ENCODE results near the gene NAP1L4.

NAP1L4 gene

GRCh38 chr11:2915473-2915872 is 76.7 kb downstream of the NAP1L4 start:
- no peaks in the 10 kb centered on the region for H3K36me3 ChIP-seq (replicated peaks; ENCODE audit: insufficient read depth, low read length)
- H3K27me3 ChIP-seq (replicated peaks; ENCODE audit: insufficient read depth, low read length), result peaks cover 8% of the 10 kb centered on the region
- H3K9me2 ChIP-seq (replicated peaks; ENCODE audit: insufficient read depth, low read length), result no peaks in the 10 kb centered on the region
- H3K4me3 ChIP-seq (ENCODE audit: low read length), result no peak overlapping the region
- no peak overlapping the region for H3K27ac ChIP-seq (ENCODE audit: low read length)
- no peaks in the 10 kb centered on the region; the same call in 1 of the 2 replicates for H3K4me1 ChIP-seq (ENCODE audit: low read length)
- TF ChIP-seq EZH2 (optimal IDR thresholded peaks at IDR 0.05; ENCODE audit: low read depth, low read length) (no peak), EZH2phosphoT487 (IDR thresholded peaks at IDR 0.05; ENCODE audit: low read length) (no peak), CTCF (IDR thresholded peaks at IDR 0.05; ENCODE audit: low read length) (no peak)
- DNase-seq, result no peak
- no peaks in the 10 kb centered on the region for H4K20me1 ChIP-seq (ENCODE audit: insufficient read depth, low read length)
- no peaks in the 10 kb centered on the region for H3K9me3 ChIP-seq (replicated peaks; ENCODE audit: insufficient read depth, low read length)
- H3F3A ChIP-seq (ENCODE audit: insufficient read depth, low read length), result no peaks in the 10 kb centered on the region
- no peak overlapping the region for H3K9ac ChIP-seq (ENCODE audit: low read length)
- H3K4me2 ChIP-seq (ENCODE audit: low read depth, low read length), result no peak overlapping the region
- H3K79me2 ChIP-seq (ENCODE audit: low read length), result no peaks in the 10 kb centered on the region
- H2AFZ ChIP-seq (ENCODE audit: low read length), result no peak overlapping the region

- Histone ChIP-seq H3K9me2 (replicated peaks; ENCODE audit: insufficient read depth, low read length) (no peaks in the 10 kb centered on the region), H2AFZ (ENCODE audit: low read length) (no peak overlapping the region), H3K4me1 (ENCODE audit: low read length) (no peaks in the 10 kb centered on the region; the same call in 1 of the 2 replicates), H3K36me3 (replicated peaks; ENCODE audit: insufficient read depth, low read length) (no peaks in the 10 kb centered on the region), H3K4me3 (ENCODE audit: low read length) (no peak overlapping the region), H4K20me1 (ENCODE audit: insufficient read depth, low read length) (no peaks in the 10 kb centered on the region), H3K27ac (ENCODE audit: low read length) (no peak overlapping the region), H3K27me3 (replicated peaks; ENCODE audit: insufficient read depth, low read length) (peaks cover 8% of the 10 kb centered on the region), H3K79me2 (ENCODE audit: low read length) (no peaks in the 10 kb centered on the region), H3K9ac (ENCODE audit: low read length) (no peak overlapping the region), H3K4me2 (ENCODE audit: low read depth, low read length) (no peak overlapping the region), H3F3A (ENCODE audit: insufficient read depth, low read length) (no peaks in the 10 kb centered on the region), H3K9me3 (replicated peaks; ENCODE audit: insufficient read depth, low read length) (no peaks in the 10 kb centered on the region)
- TF ChIP-seq EZH2phosphoT487 (IDR thresholded peaks at IDR 0.05; ENCODE audit: low read length), result no peak
- TF ChIP-seq CTCF (IDR thresholded peaks at IDR 0.05; ENCODE audit: low read length), result no peak
- no peak for TF ChIP-seq EZH2 (optimal IDR thresholded peaks at IDR 0.05; ENCODE audit: low read depth, low read length)
- DNase-seq, result no peak
These were observed 77.5 kb downstream of the NAP1L4 start for GRCh38 chr11:2914455-2915195.

GRCh38 chr11:2913776-2914175 is 78.4 kb downstream of the NAP1L4 start:
- no peak for TF ChIP-seq EZH2phosphoT487 (IDR thresholded peaks at IDR 0.05; ENCODE audit: low read length)
- TF ChIP-seq EZH2 (optimal IDR thresholded peaks at IDR 0.05; ENCODE audit: low read depth, low read length), result no peak
- no peak for TF ChIP-seq CTCF (IDR thresholded peaks at IDR 0.05; ENCODE audit: low read length)
- Histone ChIP-seq H3K4me3 (ENCODE audit: low read length) (no peak overlapping the region), H3K36me3 (replicated peaks; ENCODE audit: insufficient read depth, low read length) (no peaks in the 10 kb centered on the region), H2AFZ (ENCODE audit: low read length) (no peak overlapping the region), H3K4me1 (ENCODE audit: low read length) (no peaks in the 10 kb centered on the region; the same call in 1 of the 2 replicates), H3K4me2 (ENCODE audit: low read depth, low read length) (no peak overlapping the region), H3K9me3 (replicated peaks; ENCODE audit: insufficient read depth, low read length) (no peaks in the 10 kb centered on the region), H4K20me1 (ENCODE audit: insufficient read depth, low read length) (no peaks in the 10 kb centered on the region), H3K27me3 (replicated peaks; ENCODE audit: insufficient read depth, low read length) (no peaks in the 10 kb centered on the region), H3K9me2 (replicated peaks; ENCODE audit: insufficient read depth, low read length) (no peaks in the 10 kb centered on the region), H3K79me2 (ENCODE audit: low read length) (no peaks in the 10 kb centered on the region), H3K9ac (ENCODE audit: low read length) (no peak overlapping the region), H3K27ac (ENCODE audit: low read length) (no peak overlapping the region), H3F3A (ENCODE audit: insufficient read depth, low read length) (no peaks in the 10 kb centered on the region)
- no peak for DNase-seq
